Activated CD8-positive, alpha-beta memory T cell treated with anti-CD3 and anti-CD28 coated beads for 1 hour (primary cell): Measurements from ENCODE around the gene ITGB8.

ENCODE experiments used
- DNase-seq, 2 donors: peaks; one replicate each; pipeline ENCODE4 v3.0.0-alpha.2; 2020; ENCODE audit warnings: low read depth in 1 of 2; ENCODE audit errors: extremely low read depth in 1 of 2

ITGB8 gene

DNA sequence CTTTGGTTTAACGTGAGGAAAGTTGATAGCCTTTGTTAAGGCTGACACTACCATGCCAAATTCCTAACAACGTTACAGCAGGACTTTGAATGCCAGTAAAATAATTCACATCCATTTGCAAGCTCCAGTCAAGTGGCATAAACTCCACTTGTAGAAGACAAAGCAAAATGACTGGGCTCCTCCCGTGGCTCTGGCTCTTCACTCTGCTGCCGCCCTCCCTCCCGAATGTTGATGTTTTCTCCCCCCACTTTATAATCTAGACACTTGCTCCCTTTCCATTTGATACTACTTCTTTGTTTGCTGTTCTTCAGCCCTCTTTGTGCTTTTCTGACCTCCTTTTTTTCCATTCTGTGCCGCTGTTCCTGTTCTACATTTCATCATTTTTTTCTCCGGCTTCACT is 22.8 kb upstream of the ITGB8 start:
- DNase-seq: no peak

DNA sequence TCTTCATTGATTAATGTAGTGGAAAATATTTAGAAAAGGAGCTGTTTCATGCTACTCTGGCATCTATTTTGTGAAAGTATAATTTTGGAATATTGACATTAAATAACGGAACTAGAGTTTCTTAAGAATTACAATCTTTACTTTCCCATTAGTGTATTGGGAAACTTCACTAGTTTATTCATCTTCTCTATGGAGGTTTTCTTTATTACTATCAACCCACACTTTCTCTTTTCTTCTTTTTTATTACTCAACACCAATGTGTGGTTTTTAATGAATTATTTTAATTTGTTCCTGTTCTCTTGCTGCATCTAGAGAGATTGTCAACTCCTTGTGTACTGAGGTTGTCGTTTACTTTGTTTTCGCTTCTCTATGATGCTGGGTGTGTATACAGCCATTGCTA is 20.4 kb upstream of the ITGB8 start:
- no peak for DNase-seq

DNA sequence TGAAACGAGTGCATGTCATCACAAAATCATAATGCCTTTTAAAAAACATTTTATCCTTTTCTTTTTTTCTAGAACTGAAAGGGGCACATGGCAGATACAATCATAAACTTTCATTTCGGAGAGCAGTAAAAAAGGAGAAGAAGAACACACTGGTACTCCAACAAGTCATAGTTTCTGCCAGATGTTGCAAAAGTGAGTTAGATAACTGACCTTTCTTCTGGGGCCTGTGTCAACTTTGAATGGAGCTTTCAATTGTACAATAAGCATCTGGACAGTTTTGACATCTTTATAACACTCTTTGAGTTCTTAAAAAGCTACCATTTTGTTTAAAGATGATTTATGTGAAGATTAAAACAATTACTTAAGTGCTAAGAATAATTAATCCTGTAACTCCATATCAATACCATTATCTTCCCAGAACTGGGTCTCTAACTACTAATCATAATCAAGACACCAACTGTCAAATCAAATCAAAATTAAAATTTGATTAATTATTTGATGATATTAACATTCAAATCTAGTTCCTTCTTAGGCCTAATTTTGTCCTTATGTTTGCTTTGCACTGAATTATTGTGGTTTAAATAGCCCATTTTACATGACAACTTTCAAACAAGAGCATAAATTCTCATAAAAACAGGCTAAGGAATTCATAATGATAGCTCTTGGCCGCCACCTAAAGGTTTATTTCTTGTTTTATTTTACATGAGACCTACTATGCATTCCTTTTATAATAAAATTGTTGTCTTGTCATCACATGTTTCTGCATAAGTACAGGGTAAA is 19.5 kb upstream of the ITGB8 start:
- no peak for DNase-seq

DNA sequence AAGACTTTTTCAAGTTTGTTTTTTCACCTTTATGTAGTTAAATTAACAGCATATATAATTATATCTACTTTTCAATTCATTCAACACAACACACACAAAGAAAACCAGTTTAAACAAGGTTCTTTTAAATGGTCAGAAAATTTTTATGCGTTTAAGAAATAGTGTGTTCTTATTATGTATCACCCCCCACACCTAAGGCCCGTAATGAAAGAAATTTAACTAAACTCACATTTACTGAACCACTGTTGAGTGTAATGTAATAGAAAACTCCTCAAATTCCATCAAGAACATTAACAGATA is 19.0 kb upstream of the ITGB8 start:
- no peak for DNase-seq

DNA sequence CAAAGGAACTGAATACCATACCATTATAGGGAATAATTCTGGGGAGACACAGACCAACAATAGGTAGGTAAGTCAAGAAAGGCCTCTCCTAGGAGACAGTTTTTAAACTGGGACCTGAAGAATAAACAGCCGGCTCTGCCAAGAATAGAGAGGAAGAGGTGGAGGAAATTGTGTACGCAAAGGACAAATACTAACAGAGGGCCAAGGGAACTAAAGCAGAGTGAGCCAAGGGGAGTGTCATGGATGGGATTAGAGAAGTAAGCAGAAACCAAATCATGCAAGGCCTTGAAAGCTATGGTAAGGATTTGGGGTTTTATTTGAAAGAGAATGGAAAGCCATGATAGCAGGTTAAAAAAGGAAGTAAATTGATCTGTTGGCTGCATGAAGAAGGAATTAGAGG is 18.1 kb upstream of the ITGB8 start:
- DNase-seq: no peak

DNA sequence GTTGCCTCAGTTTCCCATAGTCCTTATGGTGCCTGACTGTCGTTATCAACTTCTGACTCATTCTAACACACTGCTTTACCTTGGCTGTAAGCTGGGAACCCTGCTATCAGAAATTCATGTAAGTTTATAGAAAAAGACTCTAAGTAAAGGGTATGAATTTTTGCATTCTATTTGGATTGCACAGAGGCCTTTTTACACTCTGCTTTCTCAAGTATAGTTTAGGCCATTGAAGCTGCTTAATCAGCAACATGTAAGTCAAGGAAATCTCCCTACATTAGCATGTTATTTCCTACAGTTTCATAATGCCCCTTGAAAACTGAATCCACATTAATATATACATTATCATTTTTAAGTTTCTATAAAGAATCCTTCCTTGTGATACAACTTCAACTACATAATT is 17.1 kb upstream of the ITGB8 start:
- no peak for DNase-seq

DNA sequence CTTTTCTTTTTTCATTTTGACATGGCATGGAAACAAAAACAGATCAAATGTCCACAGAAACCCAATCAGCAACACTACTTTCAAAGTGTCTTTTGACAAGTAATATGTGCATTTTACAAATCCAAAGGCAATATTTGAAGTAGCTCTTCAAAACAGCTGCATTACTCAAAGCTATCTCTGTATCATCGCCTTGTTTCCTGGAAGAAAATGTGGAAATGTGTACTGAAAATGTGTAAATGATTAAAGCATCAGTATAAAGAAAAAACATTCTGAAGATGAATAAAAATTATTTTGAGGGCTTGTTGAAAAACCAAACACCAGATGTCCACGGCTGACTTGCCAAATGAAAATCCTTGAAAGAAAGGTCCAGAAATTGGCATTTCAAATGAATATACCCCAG is 16.5 kb upstream of the ITGB8 start:
- no peak for DNase-seq

DNA sequence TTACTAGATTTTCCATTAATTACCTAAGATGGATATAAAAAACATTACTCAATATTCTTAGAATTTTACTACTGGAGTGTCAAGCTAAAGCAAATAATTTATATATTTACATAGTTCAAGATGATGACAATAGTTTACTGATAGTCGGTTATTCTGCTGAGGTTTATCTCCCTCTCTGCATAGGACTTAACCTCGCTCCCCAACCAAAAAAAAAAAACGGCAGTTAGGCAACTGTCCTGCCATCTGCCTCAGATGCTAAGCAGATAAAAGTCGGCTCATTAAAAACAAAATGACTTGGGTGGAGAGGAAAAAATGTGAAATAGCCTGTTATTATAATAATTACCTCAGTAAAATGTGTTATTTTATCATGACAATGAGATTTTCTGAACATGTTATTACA is 14.0 kb upstream of the ITGB8 start:
- DNase-seq: no peak

DNA sequence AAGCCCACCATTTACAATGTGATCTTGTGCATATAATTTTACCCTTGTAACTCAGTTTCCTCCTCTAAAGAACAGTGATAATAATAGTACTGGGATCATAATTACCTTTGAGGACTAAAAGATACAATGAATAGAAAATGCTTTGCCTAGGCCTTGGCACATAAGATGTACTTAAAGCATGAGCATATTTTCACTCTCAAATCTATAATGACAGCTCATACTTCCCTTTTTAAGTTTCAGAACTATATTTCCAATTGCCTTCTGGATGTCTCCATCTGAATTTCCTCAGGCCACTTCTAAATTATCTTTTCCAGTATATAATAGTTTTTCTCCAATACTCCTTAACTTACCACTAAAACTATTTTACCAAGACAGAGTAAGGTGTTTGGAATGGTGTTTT is 13.3 kb upstream of the ITGB8 start:
- no peak for DNase-seq

DNA sequence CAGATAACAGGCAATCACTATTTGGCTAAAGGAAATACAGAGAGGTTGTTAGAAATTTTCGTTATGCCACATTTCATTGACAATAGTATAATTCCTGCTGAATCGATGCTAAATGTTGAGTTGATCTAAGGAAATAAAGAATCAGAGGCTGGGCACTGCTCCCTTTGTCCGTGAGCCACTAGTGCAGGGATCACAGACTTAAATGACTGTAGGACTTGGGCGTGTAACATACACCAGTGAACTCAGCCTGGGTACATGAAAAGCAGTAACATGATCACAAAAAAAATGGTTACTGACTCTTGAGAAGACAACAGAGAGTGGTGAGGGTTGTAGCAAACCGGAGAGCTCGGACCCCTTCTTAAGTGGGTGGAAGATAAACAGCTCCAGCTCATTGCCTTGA is 11.8 kb upstream of the ITGB8 start:
- DNase-seq: no peak

DNA sequence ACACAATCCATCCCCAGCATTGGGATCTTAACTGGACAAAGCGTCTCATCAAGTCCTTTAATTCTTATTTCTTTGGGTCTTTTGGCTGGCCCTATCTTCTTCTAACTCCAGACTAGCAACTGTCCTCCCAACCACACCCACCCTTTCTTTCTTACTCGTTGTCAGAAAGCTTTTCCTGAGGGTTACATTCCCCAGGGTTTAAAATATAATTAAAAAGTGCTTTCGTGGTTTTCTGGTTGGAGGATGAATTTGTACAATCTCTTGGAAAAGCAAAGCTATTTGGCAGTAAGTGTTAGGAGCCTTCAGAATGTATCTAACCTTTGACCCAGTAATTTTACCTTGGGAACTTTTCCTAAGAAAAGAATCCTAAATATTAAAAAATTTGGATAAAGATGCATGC is 10.4 kb upstream of the ITGB8 start:
- no peak for DNase-seq

DNA sequence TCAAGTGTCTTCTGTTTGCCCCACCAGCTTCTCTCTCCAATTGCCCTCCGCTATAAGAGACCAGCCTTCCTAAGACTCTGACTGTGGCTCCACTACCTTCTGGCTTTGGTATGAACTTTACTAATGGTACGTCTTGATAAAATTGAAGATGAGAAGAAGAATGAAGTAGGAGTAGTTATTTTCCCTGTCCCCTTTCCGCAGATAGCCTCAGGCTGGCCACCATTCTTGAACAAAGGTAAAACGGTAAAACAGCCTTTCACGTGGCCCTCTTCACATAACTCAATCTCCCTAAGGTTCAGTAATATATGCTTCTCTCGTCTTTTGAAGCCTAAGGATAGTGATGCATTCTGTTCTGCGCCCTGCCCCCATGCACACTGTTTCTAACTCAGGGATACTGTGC is 9.9 kb upstream of the ITGB8 start:
- DNase-seq: no peak

DNA sequence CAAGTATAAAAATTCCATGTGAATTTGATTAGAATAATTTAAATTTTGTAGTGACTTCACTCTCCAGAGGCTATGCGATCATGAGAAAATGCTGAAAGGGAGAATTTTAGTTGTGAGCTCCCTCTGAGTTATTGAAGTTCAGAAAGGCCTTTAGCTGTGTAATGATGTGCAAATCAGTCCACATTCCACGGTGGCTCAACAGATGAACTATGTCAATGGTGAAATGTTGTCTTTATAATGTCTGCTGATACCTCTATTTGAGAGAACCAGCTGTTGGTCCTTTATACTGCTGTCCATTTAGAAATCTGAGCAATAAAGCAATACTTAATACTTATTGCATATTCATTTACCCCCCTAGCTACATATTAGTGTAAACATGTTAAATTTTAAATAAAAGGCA is 7.1 kb upstream of the ITGB8 start:
- DNase-seq: no peak

DNA sequence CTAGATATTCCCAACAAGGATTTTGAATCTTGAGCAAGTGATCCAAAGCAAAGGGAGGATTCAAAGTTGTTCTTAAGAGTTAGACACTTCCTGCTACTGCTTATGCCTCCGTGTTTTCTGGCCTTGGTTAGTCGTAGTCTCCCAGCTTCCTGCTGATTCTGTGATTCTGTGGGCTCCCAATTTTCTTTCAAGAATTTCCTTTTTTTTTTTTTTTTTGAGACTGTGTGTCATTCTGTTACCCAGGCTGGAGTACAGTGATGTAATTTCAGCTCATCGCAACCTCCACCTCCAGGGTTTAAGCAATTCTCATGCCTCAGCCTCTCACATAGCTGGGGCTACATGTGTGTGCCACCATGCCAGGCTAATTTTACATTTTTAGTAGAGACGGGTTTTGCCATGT is 4.4 kb upstream of the ITGB8 start:
- no peak for DNase-seq

DNA sequence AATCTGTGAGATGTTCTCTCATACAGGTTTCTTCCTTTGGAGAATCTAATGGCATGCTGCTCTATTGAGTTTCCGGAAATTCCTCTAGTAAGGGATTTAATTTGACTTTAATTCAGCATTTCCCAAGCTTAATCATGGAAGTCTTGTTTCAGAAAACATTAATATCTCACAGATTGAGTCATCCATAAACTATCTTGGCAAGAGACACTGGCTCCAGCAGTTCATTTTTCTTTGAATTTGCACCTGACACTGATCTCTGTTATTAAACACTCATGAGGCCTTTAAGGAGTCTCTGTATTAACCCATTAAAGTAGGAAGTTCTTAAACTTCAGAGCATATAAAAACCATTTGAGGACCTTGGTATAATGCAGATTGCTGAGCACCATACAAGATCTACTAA is 3.6 kb upstream of the ITGB8 start:
- DNase-seq: no peak

DNA sequence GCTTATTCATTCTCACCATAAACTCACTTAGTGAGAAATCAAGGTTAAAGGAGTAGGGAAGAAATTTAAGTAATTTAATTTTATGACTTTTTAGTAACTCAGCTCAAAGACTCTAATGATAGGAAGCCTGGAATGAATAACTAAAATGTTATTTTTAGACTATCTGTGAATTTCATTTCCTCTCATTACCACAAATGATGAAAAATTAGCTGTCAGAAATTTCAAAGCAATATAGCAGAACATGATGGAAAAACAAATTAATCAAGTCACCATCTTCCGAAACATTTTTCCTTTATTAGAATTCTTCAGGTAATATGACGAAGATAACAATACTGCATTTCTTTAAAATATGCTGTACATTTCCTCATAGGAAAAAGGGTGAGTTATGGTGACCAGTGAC is 2.7 kb upstream of the ITGB8 start:
- DNase-seq: no peak

DNA sequence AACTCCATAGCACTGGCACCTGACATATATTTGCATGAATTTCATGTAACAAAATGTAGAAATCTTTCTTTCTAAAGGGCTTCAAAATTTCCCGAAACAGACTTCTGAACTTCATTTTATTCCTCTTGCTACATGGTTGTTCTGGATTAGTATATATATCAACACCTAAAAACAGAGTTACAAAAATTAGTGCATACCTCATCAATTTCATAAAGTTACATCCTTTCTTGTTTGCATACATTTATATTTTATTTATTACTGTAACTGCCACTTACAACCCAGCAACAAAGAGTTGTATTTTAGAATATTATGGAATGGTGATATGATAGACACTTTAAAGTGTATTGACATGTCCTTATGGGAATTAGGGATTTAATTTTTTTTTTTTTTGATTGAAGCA is 2.0 kb upstream of the ITGB8 start:
- no peak for DNase-seq

DNA sequence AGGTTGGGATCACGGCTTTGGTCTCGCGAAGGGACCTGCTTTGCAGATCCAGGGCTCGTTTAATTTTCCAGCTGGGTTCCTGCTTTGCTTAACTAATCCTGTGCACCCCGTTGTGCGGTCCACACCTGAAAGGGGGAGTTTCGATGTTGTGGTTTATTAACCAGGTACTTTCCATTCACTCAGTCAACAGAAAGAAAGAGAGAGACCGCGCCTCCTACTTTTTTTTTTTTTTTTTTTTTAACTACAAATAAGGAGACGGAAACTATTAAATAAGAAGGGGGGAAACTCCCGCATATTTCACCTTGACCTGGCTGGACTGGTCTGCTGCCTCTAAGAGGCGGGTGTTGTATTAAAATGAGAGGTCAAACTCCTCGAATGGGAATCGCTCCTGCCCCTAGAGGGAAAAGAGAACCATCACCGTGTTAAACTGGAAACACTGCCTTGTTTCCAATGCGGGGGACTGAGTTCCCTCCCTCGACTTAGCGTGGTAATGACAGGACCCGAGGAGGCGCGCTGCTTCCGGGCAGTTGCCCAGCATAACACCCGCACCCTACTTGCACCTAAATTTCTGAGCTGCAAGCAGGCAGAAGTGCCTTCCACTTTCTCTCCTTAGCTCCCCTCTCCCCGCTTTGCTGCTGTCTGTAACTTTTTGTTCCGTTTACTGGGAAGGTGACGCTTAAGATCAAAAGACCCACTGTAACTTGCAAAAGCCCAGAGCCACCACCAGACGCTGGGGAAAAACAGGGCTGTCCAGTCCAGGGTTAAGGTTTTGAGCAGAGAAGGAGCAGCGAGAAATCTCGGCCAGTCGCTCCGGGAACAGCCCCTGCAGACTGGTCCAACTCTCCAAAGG is 1.1 kb upstream of the ITGB8 start:
- no peak for DNase-seq

DNA sequence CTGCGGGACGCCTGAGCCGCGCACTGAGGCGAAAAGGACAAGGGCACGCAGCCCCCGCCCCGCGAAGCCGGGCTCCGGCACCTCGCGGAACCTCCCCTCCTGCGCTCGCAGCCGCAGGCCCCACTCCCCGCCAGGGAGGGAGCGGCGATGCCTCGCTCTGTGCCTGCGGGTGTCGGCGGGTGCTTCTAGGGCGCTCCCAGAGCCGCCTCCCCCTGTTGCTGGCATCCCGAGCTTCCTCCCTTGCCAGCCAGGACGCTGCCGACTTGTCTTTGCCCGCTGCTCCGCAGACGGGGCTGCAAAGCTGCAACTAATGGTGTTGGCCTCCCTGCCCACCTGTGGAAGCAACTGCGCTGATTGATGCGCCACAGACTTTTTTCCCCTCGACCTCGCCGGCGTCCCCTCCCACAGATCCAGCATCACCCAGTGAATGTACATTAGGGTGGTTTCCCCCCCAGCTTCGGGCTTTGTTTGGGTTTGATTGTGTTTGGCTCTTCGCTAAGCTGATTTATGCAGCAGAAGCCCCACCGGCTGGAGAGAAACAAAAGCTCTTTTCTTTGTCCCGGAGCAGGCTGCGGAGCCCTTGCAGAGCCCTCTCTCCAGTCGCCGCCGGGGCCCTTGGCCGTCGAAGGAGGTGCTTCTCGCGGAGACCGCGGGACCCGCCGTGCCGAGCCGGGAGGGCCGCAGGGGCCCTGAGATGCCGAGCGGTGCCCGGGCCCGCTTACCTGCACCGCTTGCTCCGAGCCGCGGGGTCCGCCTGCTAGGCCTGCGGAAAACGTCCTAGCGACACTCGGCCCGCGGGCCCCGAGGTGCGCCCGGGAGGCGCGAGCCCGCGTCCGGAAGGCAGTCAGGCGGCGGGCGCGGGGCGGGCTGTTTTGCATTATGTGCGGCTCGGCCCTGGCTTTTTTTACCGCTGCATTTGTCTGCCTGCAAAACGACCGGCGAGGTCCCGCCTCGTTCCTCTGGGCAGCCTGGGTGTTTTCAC is 519 bp downstream of the ITGB8 start:
- no peak for DNase-seq

DNA sequence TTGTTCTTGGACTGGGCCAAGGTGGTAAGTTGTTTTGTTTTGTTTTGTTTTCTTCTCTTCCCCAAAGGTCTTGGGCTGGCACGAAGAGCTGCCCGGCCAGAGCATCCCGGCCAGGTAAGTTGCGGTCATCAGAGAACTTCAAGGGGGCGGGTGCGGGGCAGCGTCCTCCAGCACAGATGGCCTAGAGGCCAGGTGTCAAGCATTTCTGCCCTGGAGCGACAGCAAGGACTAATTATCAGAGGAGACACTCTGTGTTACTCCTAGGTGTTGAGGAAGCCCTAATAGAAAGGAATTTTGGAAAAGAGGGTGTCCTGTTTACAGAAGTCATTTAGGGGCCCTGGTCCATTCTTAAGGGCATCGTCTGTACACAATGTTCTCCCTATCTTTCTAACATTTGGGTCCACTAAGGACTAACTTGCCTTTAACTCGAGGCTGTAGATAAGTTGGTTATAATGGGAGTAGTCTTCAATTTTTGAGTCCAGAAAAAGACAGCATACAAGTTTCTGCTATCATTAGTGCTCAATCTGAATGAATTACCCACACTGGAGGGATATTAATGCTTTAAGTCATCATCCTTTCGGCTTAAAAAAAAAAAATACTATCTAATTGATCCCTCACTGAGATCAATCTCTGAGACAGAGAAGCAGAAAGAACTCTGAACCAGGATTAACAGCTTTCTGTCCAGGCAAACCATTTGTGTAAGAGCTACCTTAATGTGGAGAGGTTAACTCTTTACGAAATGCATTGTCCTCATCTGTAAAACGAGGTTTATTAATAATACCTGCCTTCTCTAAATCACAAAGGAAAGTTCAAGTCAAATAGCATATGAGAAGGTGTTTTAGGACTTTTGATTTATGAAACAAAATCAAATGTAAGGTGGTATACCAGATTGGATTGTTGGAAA is 1.5 kb downstream of the ITGB8 start:
- no peak for DNase-seq
